Omental fat pad (tissue), 4 donors: ENCODE measurements around the gene CSGALNACT2. TPM values are rescaled to one million over a fixed set of nuclear protein-coding genes. Genes with fewer than 3 reads are reported as not detected.
A peak's percentile ranks its signal among the peaks of the same experiment; 100 is the strongest.

Source experiments
- ATAC-seq: fragments of 150-250 bp; one replicate; pipeline ENCODE4 v1.9.1; 2016; ENCODE audit warnings: mild to moderate bottlenecking, moderate library complexity; ENCODE audit not compliant: low FRiP score
- DNase-seq: peaks from one replicate; pipeline ENCODE4 v3.0.0-alpha.2; 2019; ENCODE audit warnings: low spot score
- total RNA-seq, 4 donors: library from RNA; depleted of rRNA; stranded (reverse); fragments of >200 nt; gene quantifications; one replicate each; pipeline ENCODE4 v1.1.0, GENCODE V29; 2016
- TF ChIP-seq, protein P1 (sequence below), 3 donors: fragments of 450-650 bp; IDR thresholded peaks; one replicate each; pipeline ENCODE4 v1.5.1; 2016 to 2017; ENCODE audit warnings: antibody characterized with exemption in 3 of 3, mild to moderate bottlenecking in 3 of 3, moderate library complexity in 2 of 3

The CSGALNACT2 gene
- total RNA-seq, 4 donors from 2014 or later, result 22.0 to 45.8 (median 37.9) TPM

- ATAC-seq, result no peak
- DNase-seq, result no peak
- TF ChIP-seq, protein P1, sequence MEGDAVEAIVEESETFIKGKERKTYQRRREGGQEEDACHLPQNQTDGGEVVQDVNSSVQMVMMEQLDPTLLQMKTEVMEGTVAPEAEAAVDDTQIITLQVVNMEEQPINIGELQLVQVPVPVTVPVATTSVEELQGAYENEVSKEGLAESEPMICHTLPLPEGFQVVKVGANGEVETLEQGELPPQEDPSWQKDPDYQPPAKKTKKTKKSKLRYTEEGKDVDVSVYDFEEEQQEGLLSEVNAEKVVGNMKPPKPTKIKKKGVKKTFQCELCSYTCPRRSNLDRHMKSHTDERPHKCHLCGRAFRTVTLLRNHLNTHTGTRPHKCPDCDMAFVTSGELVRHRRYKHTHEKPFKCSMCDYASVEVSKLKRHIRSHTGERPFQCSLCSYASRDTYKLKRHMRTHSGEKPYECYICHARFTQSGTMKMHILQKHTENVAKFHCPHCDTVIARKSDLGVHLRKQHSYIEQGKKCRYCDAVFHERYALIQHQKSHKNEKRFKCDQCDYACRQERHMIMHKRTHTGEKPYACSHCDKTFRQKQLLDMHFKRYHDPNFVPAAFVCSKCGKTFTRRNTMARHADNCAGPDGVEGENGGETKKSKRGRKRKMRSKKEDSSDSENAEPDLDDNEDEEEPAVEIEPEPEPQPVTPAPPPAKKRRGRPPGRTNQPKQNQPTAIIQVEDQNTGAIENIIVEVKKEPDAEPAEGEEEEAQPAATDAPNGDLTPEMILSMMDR (IDR thresholded peaks at IDR 0.05), result no peak
Observed at GRCh38 chr10:43186150-43186549, 47.9 kb downstream of the CSGALNACT2 start.

DNA sequence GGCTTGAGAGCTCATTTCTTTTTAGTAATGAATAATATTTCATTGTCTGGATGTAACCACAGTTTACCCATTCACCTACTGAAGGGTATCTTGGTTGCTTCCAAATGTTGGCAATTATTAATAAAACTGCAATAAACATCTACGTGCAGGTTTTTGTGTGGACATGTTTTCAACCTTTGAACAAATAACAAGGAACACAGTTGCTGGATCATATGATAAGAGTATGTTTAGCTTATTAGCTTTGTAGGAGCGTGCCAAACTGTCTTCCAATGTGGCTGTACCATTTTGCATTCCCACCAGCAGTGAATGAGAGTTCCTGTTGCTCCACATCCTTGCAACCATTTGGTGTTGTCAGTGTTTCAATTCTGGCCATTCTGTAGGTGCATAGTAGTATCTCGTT is 49.0 kb downstream of the CSGALNACT2 start:
- ATAC-seq (no peak), DNase-seq (no peak)
- TF ChIP-seq, protein P1 (IDR thresholded peaks at IDR 0.05), result no peak

DNA sequence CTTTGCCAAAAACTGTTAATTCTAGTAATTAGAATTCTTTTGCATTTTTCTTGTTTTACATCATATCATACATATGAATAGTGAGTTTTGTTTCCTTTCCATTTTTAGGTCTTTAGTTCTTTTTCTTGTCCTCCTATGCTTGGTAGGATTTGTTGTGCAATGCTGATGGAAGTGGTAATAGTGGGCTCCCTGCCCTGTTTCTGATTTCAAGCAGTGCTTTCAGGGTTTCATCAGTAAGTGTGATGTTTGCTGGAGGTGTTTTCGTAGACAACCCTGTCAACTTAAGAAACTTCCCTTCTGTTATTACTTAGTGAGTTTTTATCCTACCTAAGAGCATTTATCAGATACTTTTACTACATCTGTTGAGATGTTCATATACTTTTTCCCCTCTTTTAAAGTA is 50.5 kb downstream of the CSGALNACT2 start:
- DNase-seq, result no peak
- no peak for ATAC-seq
- TF ChIP-seq, protein P1 (IDR thresholded peaks at IDR 0.05), result no peak

- ATAC-seq (no peak), DNase-seq (no peak)
- TF ChIP-seq, protein P1 (IDR thresholded peaks at IDR 0.05), result no peak
Observed at GRCh38 chr10:43190289-43190688, 52.0 kb downstream of the CSGALNACT2 start.

GRCh38 chr10:43190775-43191174 is 52.5 kb downstream of the CSGALNACT2 start:
- TF ChIP-seq, protein P1 (IDR thresholded peaks at IDR 0.05), result no peak
- no peak for ATAC-seq
- DNase-seq, result no peak

GRCh38 chr10:43192884-43193283 is 54.6 kb downstream of the CSGALNACT2 start:
- no peak for DNase-seq
- ATAC-seq, result no peak
- TF ChIP-seq, protein P1 (IDR thresholded peaks at IDR 0.05), result no peak

DNA sequence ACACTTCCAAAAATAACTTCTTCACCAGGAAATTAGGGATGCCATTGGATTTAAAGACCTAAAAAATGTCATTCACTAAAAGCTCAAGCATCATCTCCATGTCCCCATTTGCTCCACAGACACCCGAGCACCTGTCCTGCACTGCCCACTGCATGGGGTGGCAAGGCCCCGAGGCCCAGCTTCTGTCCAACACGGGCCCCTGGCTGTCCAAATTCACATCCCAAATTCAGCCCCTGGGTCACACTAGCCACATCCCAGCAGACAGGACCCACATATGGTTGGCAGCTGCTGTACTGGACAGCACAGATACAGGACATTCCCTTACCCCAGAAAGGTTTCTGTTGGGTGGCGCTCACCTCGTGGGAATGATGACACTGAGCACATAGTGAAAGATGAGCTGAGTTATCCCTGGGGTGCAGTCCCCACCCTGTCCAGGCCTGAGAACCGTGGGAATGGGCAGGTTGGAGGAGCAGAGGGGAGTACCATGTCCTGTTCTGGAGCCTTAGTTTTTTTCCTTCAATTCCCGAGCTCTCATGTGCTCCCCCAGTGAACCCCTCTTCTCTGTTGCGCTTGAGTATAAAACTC is 55.3 kb downstream of the CSGALNACT2 start:
- ATAC-seq (no peak), DNase-seq (peak; percentile 18)
- TF ChIP-seq, protein P1 (IDR thresholded peaks at IDR 0.05), result no peak
